GM12865 (cell line): ENCODE data around the gene TAGLN.

Experiments
- DNase-seq: peaks from one replicate; pipeline ENCODE4 v3.0.0; 2010; ENCODE audit warnings: low read depth
- H3K4me3 ChIP-seq: 2 replicates; pipeline ENCODE4 v1.5.1; 2011; ENCODE audit warnings: mild to moderate bottlenecking, low read depth, low read length, control low read depth
- TF ChIP-seq, protein P1 (sequence below): IDR thresholded peaks from 2 replicates; pipeline ENCODE4 v1.5.1; 2011; ENCODE audit warnings: low read length, control low read depth, low read depth, inconsistent platforms; ENCODE audit not compliant: insufficient read depth; ENCODE audit errors: missing control alignments

Gene TAGLN

DNA sequence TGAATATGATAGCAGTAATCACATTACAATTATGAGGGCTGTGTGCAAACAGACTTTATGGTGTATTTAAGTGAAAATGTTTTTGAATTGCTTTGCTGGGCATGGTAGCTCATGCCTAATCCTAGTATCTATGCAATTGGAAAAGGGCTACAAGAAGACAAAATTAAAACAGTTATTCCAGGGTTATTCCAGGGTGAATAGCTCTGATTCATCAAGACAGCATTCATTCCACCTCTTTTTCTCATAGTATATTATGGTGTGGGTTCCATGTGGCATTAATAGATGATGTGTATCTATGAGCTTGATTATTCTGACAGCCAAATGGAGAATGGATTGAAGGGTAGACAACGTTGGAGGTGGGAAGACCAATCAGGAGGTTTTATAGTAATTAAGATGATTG, 32.7 kb upstream of the TAGLN start:
- H3K4me3 ChIP-seq, result no peak overlapping the region
- TF ChIP-seq, protein P1, sequence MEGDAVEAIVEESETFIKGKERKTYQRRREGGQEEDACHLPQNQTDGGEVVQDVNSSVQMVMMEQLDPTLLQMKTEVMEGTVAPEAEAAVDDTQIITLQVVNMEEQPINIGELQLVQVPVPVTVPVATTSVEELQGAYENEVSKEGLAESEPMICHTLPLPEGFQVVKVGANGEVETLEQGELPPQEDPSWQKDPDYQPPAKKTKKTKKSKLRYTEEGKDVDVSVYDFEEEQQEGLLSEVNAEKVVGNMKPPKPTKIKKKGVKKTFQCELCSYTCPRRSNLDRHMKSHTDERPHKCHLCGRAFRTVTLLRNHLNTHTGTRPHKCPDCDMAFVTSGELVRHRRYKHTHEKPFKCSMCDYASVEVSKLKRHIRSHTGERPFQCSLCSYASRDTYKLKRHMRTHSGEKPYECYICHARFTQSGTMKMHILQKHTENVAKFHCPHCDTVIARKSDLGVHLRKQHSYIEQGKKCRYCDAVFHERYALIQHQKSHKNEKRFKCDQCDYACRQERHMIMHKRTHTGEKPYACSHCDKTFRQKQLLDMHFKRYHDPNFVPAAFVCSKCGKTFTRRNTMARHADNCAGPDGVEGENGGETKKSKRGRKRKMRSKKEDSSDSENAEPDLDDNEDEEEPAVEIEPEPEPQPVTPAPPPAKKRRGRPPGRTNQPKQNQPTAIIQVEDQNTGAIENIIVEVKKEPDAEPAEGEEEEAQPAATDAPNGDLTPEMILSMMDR, result no peak
- no peak for DNase-seq

DNA sequence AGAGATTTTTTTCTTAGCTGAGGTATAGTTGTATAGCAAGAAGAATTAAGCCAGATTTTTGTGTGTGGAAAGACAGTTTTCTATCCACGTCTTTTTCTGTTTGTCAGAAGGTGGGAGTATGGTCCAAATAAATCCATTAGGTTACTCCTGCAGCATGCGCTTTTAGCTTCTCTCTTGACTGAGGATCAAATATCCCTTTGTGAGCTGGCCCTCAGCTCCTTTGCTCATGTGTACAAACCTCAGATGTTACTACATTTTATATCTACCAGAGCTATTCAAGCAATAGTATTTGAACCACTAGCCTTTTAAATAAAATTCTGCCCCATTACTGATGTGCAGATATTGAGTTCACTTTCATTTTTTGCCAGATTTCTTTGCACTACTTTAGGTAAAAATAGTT, 29.4 kb upstream of the TAGLN start:
- no peak overlapping the region for H3K4me3 ChIP-seq
- no peak for DNase-seq
- TF ChIP-seq, protein P1, result no peak

DNA sequence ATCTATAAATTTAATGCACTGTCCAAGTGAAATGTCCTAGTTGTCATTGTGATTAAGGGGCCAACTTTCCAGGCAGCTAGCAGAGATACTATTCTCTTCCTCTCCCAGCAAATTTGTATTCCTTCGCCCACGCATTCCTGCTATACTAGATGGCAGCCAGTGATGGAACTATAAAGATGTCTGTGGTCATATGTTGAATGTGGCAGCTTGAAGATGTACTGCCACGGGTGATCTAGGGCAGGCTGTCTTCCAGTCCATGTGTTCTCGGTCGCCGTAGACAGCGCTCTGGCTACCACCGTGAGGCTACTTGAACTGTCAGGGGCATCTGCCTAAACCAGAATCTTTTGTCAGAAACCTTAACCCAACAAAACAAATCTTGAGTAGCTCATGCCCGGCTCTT, 29.0 kb upstream of the TAGLN start:
- H3K4me3 ChIP-seq, result no peak overlapping the region
- no peak for DNase-seq
- TF ChIP-seq, protein P1, result no peak

DNA sequence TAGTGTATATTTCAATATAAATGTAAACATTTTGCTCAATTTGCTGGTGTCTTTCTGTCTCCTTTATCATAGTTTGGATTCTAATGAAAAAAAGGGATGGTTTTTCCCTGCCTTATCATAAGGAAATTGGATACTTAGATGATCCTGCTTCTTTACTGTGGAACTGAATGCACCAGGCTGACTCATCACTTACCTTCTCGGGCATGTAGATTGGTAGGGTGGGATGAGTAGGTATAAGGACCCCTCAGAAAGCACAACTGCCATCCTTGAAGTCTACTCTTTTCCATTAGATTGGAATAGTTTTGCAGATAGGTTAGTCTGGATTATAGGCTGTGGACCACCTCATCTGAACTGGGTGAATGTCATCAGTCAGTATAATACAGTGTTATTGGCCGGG, 28.2 kb upstream of the TAGLN start:
- H3K4me3 ChIP-seq, result no peak overlapping the region
- TF ChIP-seq, protein P1, result no peak
- DNase-seq, result no peak

DNA sequence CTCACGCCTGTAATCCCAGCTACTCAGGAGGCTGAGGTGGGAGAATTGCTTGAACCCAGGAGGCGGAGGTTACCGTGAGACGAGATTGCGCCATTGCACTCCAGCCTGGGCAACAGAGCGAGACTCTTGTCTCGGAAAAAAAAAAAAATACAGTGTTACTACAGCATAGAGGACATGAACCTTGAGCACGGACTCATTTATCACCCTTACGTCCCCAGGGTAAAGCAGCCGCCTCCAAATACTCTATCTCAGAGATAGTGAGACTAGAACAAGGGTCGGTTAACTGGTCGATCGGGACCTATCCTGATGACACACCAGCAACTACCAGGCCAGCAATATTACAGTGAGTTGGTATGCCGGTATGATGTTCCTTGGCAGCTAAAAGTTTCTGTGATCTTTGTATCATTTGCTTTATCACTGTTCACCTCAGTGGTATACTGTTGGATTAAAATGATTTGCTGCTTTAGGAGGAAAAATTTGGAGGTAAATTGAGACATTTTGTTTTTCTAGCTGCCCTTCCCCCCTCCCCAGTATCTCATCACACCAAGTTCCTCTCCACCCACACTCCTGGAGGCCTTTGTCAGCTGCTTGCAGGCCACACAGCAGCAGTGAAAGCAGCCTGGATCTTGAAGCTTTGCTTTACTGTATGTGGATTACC, 27.6 kb upstream of the TAGLN start:
- TF ChIP-seq, protein P1, result no peak
- H3K4me3 ChIP-seq, result no peak overlapping the region
- DNase-seq, result no peak

DNA sequence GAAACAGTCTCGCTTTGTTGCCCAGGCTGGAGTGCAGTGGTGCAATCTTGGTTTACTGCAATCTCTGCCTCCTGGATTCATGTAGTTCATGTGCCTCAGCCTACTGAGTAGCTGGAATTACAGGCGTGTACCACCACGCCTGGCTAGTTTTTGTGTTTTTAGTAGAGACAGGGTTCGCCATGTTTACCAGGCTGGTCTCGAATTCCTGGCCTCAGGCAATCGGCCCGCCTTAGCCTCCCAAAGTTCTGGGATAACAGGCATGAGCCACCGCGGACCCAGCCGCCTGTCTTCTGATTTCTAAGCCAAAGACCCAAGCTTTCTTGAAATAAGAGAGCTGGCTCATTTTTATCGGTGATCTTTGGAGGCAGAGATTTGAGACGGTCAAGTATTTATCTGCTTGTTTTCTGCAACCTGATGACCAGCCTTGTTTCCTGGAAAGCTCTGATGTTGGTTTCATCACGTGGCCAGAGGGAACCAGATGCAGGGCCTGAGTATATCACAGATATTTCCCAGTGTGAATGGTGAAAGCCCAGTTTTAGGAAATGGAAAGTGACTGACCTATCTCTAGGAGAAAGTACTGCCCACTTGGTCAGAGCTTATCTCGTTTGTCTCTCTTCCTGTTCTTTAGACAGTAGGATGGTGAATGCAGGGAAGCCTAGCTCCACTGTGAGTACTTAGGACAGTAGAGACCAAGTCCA, 26.3 kb upstream of the TAGLN start:
- TF ChIP-seq, protein P1, result no peak
- no peak for DNase-seq

More for the DNA sequence above, 26.3 kb upstream of the TAGLN start:
- no peak overlapping the region for H3K4me3 ChIP-seq
